ENCODE data around the gene C1orf174. TPM values are rescaled to one million over a fixed set of nuclear protein-coding genes. Genes with fewer than 3 reads are reported as not detected.

The C1orf174 gene
- total RNA-seq, 1 experiment from 2014 or later: 21.1 TPM

GRCh38 chr1:3899754-3900149, 320 bp downstream of the C1orf174 start:
- CTCF ChIA-PET: interaction anchor here (0.9 kb wide), 1 partner anchor 42 kb away, joined by 3 read pairs; the partner anchor contains the start of gene DFFB
- H3K4me3 Mint-ChIP-seq (ENCODE audit: low read depth, unreplicated experiment): peak overlapping the region; percentile 80
- BruUV-seq (replicated peaks): no TSS peak

GRCh38 chr1:3898994-3899753, 898 bp downstream of the C1orf174 start:
- CTCF ChIA-PET: interaction anchor here (0.9 kb wide), 1 partner anchor 42 kb away, joined by 3 read pairs; the partner anchor contains the start of gene DFFB
- TF ChIP-seq, protein P1, sequence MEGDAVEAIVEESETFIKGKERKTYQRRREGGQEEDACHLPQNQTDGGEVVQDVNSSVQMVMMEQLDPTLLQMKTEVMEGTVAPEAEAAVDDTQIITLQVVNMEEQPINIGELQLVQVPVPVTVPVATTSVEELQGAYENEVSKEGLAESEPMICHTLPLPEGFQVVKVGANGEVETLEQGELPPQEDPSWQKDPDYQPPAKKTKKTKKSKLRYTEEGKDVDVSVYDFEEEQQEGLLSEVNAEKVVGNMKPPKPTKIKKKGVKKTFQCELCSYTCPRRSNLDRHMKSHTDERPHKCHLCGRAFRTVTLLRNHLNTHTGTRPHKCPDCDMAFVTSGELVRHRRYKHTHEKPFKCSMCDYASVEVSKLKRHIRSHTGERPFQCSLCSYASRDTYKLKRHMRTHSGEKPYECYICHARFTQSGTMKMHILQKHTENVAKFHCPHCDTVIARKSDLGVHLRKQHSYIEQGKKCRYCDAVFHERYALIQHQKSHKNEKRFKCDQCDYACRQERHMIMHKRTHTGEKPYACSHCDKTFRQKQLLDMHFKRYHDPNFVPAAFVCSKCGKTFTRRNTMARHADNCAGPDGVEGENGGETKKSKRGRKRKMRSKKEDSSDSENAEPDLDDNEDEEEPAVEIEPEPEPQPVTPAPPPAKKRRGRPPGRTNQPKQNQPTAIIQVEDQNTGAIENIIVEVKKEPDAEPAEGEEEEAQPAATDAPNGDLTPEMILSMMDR (IDR thresholded peaks at IDR 0.05; ENCODE audit: unreplicated experiment): no peak
- Mint-ChIP-seq H3K27me3 (ENCODE audit: unreplicated experiment) (no peaks in the 10 kb centered on the region), H3K4me3 (ENCODE audit: low read depth, unreplicated experiment) (peak overlapping the region; percentile 80), H3K27ac (ENCODE audit: unreplicated experiment) (peak overlapping the region; percentile 34), H3K4me1 (ENCODE audit: low read depth, unreplicated experiment) (no peaks in the 10 kb centered on the region), H3K9me3 (ENCODE audit: low read depth, unreplicated experiment) (no peaks in the 10 kb centered on the region), H3K36me3 (ENCODE audit: insufficient read depth, unreplicated experiment) (peaks cover 33% of the 10 kb centered on the region)
- no peak for DNase-seq
- BruUV-seq (replicated peaks): no TSS peak
- intact Hi-C loops (cut with micrococcal nuclease; ENCODE audit: unreplicated experiment): no loop called here

More at GRCh38 chr1:3899754-3900149, 320 bp downstream of the C1orf174 start:
- Mint-ChIP-seq H3K4me1 (ENCODE audit: low read depth, unreplicated experiment) (no peaks in the 10 kb centered on the region), H3K27ac (ENCODE audit: unreplicated experiment) (peak overlapping the region; percentile 88), H3K36me3 (ENCODE audit: insufficient read depth, unreplicated experiment) (peaks cover 33% of the 10 kb centered on the region), H3K27me3 (ENCODE audit: unreplicated experiment) (no peaks in the 10 kb centered on the region), H3K9me3 (ENCODE audit: low read depth, unreplicated experiment) (no peaks in the 10 kb centered on the region)
- TF ChIP-seq, protein P1 (IDR thresholded peaks at IDR 0.05; ENCODE audit: unreplicated experiment): no peak
- intact Hi-C loops (cut with micrococcal nuclease; ENCODE audit: unreplicated experiment): loop anchor here (2.0 kb wide), 1 partner anchor 43 kb away; the partner anchor contains the start of genes CEP104 and DFFB
- no peak for DNase-seq

DNA sequence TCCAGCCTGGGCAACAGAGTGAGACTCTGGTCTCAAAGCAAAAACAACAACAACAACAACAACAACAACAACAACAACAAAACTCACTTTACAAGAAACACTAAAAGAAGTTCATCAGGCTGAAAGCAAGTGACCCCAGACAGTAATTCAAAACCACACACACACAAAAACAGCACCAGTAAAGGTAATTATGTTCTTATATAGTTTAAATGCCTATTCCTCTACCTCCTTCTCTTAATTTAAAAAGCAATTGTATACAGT, 1.7 kb downstream of the C1orf174 start:
- TF ChIP-seq, protein P1 (IDR thresholded peaks at IDR 0.05; ENCODE audit: unreplicated experiment): no peak

GRCh38 chr1:3896396-3897000, 3.6 kb downstream of the C1orf174 start:
- no peaks in the 10 kb centered on the region for H3K9me3 Mint-ChIP-seq (ENCODE audit: low read depth, unreplicated experiment)
- intact Hi-C loops (cut with micrococcal nuclease; ENCODE audit: unreplicated experiment): no loop called here

More for the DNA sequence above, 1.7 kb downstream of the C1orf174 start:
- Mint-ChIP-seq H3K4me1 (ENCODE audit: low read depth, unreplicated experiment) (no peaks in the 10 kb centered on the region), H3K4me3 (ENCODE audit: low read depth, unreplicated experiment) (no peak overlapping the region), H3K9me3 (ENCODE audit: low read depth, unreplicated experiment) (no peaks in the 10 kb centered on the region), H3K27ac (ENCODE audit: unreplicated experiment) (no peak overlapping the region), H3K36me3 (ENCODE audit: insufficient read depth, unreplicated experiment) (peaks cover 33% of the 10 kb centered on the region), H3K27me3 (ENCODE audit: unreplicated experiment) (no peaks in the 10 kb centered on the region)
- BruUV-seq (replicated peaks): TSS peak; percentile 33
- CTCF ChIA-PET: no interaction called here
- DNase-seq: no peak
- intact Hi-C loops (cut with micrococcal nuclease; ENCODE audit: unreplicated experiment): no loop called here

More at GRCh38 chr1:3896396-3897000, 3.6 kb downstream of the C1orf174 start:
- DNase-seq: no peak
- no peaks in the 10 kb centered on the region for H3K4me1 Mint-ChIP-seq (ENCODE audit: low read depth, unreplicated experiment)
- TF ChIP-seq, protein P1 (IDR thresholded peaks at IDR 0.05; ENCODE audit: unreplicated experiment): no peak
- H3K27ac Mint-ChIP-seq (ENCODE audit: unreplicated experiment): no peak overlapping the region
- no peak overlapping the region for H3K4me3 Mint-ChIP-seq (ENCODE audit: low read depth, unreplicated experiment)
- CTCF ChIA-PET: interaction anchor here (1.0 kb wide), 1 partner anchor 17 kb away, joined by 3 read pairs; no protein-coding TSS in a partner anchor
- no peaks in the 10 kb centered on the region for H3K27me3 Mint-ChIP-seq (ENCODE audit: unreplicated experiment)
- H3K36me3 Mint-ChIP-seq (ENCODE audit: insufficient read depth, unreplicated experiment): peaks cover 33% of the 10 kb centered on the region
- BruUV-seq (replicated peaks): no TSS peak

Data from Calu3 (cell line).